Activated naive CD8-positive, alpha-beta T cell treated with anti-CD3 and anti-CD28 coated beads, Interleukin-2, amount 50 U/mL, for 16 hours (primary cell): ENCODE results near the gene KIRREL1.

Experiments used
- DNase-seq: peaks from one replicate; pipeline ENCODE4 v3.0.0-alpha.2; 2020; ENCODE audit warnings: low read depth, low spot score

Gene KIRREL1

GRCh38 chr1:158071138-158071537, 77.7 kb downstream of the KIRREL1 start:
- no peak for DNase-seq

GRCh38 chr1:158075078-158075477, 81.6 kb downstream of the KIRREL1 start:
- no peak for DNase-seq

GRCh38 chr1:158076441-158076840, 83.0 kb downstream of the KIRREL1 start:
- DNase-seq = no peak

GRCh38 chr1:158077411-158078256, 84.2 kb downstream of the KIRREL1 start:
- DNase-seq = no peak

- DNase-seq = no peak
Measured at GRCh38 chr1:158078569-158079080, 85.2 kb downstream of the KIRREL1 start.

- DNase-seq = no peak
Measured at GRCh38 chr1:158080066-158080465, 86.6 kb downstream of the KIRREL1 start.

- DNase-seq = no peak
Measured at GRCh38 chr1:158084336-158084735, 90.9 kb downstream of the KIRREL1 start.

- no peak for DNase-seq
Measured at GRCh38 chr1:158084747-158085146, 91.3 kb downstream of the KIRREL1 start.

- DNase-seq = no peak
Measured at GRCh38 chr1:158087320-158087927, 94.0 kb downstream of the KIRREL1 start.

- no peak for DNase-seq
Measured at GRCh38 chr1:158089476-158089875, 96.0 kb downstream of the KIRREL1 start.

- no peak for DNase-seq
Measured at GRCh38 chr1:158089925-158090637, 96.6 kb downstream of the KIRREL1 start.

- no peak for DNase-seq
Measured at GRCh38 chr1:158093376-158093775, 99.9 kb downstream of the KIRREL1 start.

GRCh38 chr1:158094571-158094970, 101.1 kb downstream of the KIRREL1 start:
- DNase-seq = no peak

- DNase-seq = no peak
Measured at GRCh38 chr1:158095737-158096335, 102.4 kb downstream of the KIRREL1 start.

GRCh38 chr1:158098256-158098655, 104.8 kb downstream of the KIRREL1 start:
- DNase-seq = no peak

- DNase-seq = no peak
Measured at GRCh38 chr1:158099185-158099584, 105.7 kb downstream of the KIRREL1 start.

- DNase-seq = no peak
Measured at GRCh38 chr1:158100498-158100897, 107.1 kb downstream of the KIRREL1 start.

- no peak for DNase-seq
Measured at GRCh38 chr1:158101455-158101854, 108.0 kb downstream of the KIRREL1 start.

- no peak for DNase-seq
Measured at GRCh38 chr1:158101927-158102326, 108.5 kb downstream of the KIRREL1 start.

GRCh38 chr1:158102881-158103674, 109.6 kb downstream of the KIRREL1 start:
- DNase-seq = no peak
